Testis (tissue), 2 donors: ENCODE measurements around the gene ZBTB8B.

Experiments used
- POLR2A ChIP-seq: fragments of 450-650 bp; IDR thresholded peaks from one replicate; pipeline ENCODE4 v1.6.1; 2017; ENCODE audit warnings: antibody characterized with exemption, mild to moderate bottlenecking, moderate library complexity
- TF ChIP-seq, protein P1 (sequence below), 3 experiments: fragments of 450-650 bp in 2 of 3; fragments of 200-600 bp in 1 of 3; sonication (generic) in 1 of 3; IDR thresholded peaks; one replicate each; pipeline ENCODE4 v1.5.1; 2016 to 2019; ENCODE audit warnings: antibody characterized with exemption in 3 of 3, mild to moderate bottlenecking in 2 of 3, moderate library complexity in 1 of 3

DNA sequence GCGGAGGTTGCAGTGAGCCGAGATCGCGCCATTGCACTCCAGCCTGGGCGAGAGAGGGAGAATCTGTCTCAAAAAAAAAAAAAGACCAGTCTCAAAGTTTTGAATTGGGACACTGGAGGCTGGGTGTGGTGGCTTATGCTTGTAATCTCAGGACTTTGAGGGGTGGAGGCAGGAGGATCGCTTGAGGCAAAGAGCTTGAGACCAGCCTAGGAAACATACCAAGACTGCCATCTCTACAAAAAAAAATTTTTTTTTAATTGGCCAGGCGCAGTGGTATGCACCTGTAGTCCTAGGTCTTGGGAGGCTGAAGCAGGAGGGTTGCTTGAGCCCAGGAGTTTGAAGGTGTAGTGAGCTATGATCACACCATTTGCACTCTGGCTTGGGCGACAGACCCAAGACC lies 3.9 kb downstream of the ZBTB8B start:
- TF ChIP-seq, protein P1, sequence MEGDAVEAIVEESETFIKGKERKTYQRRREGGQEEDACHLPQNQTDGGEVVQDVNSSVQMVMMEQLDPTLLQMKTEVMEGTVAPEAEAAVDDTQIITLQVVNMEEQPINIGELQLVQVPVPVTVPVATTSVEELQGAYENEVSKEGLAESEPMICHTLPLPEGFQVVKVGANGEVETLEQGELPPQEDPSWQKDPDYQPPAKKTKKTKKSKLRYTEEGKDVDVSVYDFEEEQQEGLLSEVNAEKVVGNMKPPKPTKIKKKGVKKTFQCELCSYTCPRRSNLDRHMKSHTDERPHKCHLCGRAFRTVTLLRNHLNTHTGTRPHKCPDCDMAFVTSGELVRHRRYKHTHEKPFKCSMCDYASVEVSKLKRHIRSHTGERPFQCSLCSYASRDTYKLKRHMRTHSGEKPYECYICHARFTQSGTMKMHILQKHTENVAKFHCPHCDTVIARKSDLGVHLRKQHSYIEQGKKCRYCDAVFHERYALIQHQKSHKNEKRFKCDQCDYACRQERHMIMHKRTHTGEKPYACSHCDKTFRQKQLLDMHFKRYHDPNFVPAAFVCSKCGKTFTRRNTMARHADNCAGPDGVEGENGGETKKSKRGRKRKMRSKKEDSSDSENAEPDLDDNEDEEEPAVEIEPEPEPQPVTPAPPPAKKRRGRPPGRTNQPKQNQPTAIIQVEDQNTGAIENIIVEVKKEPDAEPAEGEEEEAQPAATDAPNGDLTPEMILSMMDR (IDR thresholded peaks at IDR 0.05): no peak
- TF ChIP-seq POLR2A: no peak
